HG02885 (cell line): ENCODE results near the gene YBX2.

ENCODE experiments used
- ATAC-seq: cut with Tn5 transposase; IDR thresholded peaks from one replicate; pipeline ENCODE4 v1.9.1; 2021; ENCODE audit warnings: mild to moderate bottlenecking; ENCODE audit not compliant: unreplicated experiment, poor library complexity

Gene YBX2

GRCh38 chr17:7280519-7281073 lies 13.8 kb downstream of the YBX2 start:
- peak; percentile 67 for ATAC-seq

- no peak for ATAC-seq
Observed at GRCh38 chr17:7279448-7279847, 15.0 kb downstream of the YBX2 start.

- ATAC-seq = no peak
Observed at GRCh38 chr17:7266784-7267183, 27.7 kb downstream of the YBX2 start.

DNA sequence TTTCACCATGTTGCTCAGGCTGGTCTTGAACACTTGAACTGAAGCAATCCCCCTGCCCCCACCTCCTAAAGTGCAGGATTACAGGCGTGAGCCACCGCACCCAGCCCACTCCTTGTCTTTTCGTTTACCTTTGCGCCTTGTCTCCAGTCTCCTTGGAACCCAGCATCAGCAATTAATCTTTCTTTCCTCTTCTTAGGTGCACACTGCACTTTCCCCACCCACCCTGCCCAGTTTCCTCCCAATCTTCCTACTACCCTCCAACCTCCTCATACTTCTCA lies 30.7 kb downstream of the YBX2 start:
- ATAC-seq = no peak

DNA sequence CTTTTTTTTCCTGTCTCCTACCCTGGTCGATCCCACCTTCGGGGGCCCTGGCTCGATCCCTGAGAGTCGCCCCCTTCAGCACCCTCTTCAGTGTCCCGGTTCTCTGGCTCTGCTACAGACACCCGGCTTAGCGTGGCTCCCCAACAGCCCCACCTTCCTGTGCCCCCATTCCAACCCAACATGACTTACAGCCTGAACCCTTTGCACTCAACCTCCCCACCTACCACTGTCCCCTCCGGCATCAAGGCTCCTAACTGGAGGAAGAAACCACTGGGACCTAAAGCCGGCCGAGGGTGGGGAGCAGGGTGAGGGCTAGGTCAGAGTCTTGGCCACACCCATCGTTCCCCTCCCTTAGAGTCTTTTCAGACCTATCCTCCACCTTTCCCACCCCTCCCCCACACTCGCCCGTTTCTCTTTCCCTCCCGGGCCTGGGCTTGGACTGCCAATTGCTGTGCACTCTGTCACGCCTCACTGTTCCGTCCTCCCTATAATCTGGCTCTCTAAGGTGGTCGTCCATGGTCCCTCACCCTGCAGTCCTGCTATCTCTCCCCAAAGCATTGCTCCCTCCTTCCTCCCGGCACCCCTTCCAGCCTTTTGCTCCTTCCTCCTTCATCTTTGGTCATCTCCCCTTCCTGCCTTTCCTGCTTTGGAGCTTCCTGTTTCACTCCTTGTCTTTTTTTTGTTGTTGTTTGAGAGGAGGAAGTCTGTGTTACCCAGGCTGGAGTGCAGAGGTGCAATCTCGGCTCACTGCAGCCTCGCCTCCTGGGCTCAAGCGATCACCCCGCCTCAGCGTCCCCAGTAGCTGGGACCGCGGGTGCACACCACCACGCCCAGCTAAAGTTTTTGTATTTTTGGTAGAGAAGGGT lies 31.3 kb downstream of the YBX2 start:
- no peak for ATAC-seq

- no peak for ATAC-seq
Observed at GRCh38 chr17:7262192-7262934, 32.1 kb downstream of the YBX2 start, which contains the start of gene CLDN7. TSS of gene CLDN7 (minus strand) at chr17:7262478. CDS start at chr17:7262043, 435 bp downstream.

GRCh38 chr17:7261379-7262191 lies 32.9 kb downstream of the YBX2 start:
- no peak for ATAC-seq

DNA sequence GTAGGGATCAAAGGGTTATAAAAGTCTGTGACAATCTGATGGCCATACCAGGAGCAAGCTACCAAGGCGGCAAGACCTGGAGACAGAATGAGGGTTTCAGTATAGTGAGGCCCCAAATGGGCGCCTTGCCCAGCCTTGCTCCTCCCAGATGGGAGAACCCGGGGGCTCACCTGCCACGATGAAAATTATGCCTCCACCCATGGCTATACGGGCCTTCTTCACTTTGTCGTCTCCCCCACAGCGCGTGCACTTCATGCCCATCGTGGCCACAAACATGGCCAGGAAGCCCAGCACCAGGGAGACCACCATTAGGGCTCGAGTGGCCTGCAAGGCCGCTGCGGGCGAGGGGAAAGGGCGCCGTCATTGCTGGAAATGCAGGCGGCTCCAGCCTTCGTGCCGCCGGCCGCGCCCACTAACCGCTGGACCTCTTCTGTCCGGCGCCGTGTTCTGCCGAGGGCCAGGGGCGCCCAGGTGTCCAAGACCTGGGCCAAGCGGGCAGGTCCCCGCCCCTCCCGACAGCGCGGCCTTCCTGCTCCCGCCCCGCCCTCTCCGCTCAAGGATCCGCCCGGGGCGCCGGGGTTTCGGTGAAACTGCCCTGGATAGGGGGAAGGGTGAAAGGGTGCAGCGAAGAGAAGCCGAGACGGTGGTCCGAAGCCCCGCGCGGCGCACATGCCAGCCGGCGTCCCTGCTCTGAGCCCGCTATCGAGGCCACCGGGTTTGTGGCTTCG lies 33.6 kb downstream of the YBX2 start:
- ATAC-seq = no peak

- no peak for ATAC-seq
Observed at GRCh38 chr17:7260151-7260550, 34.3 kb downstream of the YBX2 start.

GRCh38 chr17:7259555-7259889 lies 34.9 kb downstream of the YBX2 start:
- ATAC-seq = no peak

GRCh38 chr17:7258731-7259554 lies 35.5 kb downstream of the YBX2 start:
- no peak for ATAC-seq

- ATAC-seq = no peak
Observed at GRCh38 chr17:7256766-7257456, 37.5 kb downstream of the YBX2 start.

GRCh38 chr17:7254511-7254910 lies 39.9 kb downstream of the YBX2 start:
- ATAC-seq = no peak

GRCh38 chr17:7253082-7253481 lies 41.4 kb downstream of the YBX2 start:
- no peak for ATAC-seq

DNA sequence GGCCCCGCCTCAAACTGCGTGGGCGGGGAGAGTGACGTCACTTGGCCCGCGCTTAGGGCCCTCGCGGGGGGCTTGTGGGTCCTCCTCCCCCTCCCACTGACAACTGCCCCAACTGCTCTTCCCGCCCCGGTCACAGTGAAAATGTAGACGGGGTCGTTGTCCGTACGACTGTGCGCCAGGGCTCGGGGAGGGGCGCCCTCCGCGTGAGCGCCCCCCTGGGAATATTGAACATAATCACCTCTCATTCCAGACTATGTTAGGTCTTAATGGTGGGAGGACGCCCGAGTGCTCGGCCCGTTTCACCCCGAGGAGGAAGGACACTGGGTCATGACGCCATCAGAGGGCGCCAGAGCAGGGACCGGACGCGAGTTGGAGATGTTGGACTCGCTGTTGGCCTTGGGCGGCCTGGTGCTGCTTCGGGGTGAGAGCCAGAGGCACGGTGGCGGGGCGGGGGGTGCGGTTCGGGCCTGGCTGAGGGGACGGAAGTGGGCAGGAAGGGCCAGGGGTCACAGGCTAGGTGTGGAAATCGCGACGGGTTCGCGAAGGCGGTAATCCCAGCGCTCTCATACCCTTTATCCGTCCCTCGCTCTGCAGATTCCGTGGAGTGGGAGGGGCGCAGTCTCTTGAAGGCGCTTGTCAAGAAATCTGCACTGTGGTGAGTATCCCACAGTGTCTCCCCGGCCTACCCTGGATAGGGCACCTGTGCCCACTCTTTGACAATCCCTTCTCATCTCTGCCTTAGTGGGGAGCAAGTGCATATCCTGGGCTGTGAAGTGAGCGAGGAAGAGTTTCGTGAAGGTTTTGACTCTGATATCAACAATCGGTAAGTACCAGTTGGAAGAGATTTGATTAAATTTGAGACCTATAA lies 42.0 kb downstream of the YBX2 start, which contains the start of gene ELP5:
TSS of gene ELP5 (plus strand) at position 40 of the 868 bp plus-strand sequence. CDS start at position 376, 336 bp downstream.
- peak; percentile 61 for ATAC-seq

DNA sequence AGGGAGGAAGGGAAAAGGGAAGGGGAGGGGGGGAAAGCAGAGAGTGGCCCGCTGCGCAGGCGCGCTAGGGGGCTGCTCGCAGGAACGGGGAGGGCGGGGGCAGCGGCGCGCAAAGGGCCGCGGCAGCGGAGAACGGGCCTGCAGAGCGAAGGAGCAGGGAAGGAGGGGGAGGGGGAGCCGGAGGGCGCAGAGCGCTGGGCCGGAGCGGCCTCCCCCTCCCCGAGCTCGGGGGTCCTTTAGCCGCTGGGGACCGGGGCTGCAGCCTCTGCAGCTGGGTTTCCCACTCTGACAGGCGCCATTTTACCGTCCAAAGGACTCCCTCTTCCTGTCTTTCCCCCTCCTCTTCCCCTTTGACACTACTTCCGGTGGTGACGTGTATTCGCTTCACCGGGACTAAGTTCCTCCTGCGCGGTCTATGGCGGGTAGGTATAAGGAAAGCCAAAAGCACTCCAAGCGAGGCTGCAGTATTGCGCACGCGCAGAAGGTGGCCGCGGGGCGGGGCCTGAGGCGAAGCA lies 42.7 kb downstream of the YBX2 start, which contains the start of gene CTDNEP1:
TSS of gene CTDNEP1 (minus strand) at position 74 of the 515 bp plus-strand sequence. CDS start 438 bp downstream, outside the sequence.
- peak; percentile 84 for ATAC-seq
